Stimulated activated CD4-positive, alpha-beta T cell treated with anti-CD3 and anti-CD28 coated beads, Interleukin-1b, Interleukin-23, amount 100 ng/mL, for 1 hour (primary cell): ENCODE data around the gene LPP.

Experiments used
- DNase-seq, 2 donors: peaks; one replicate each; pipeline ENCODE4 v3.0.0-alpha.2; 2020; ENCODE audit warnings: low read depth in 2 of 2

Gene LPP

DNA sequence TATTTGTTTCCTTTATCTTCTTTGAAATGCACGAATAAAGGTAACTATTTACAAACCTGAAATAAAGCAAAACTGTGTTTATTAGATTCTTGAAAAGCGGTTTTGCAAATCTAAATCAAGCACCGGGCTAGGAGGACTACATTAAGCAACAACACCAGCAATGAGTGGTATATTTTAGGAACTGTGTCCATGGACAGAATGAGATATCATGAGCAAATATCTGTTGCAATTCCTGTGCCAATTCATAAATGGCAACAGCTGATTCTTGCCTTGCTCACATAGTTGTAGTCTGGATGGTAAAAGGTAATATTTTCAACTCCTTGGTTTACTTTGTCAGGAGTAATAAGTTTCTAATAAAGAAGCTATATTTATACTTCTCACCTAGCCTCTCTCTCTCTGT, 403.3 kb downstream of the LPP start:
- no peak for DNase-seq

DNA sequence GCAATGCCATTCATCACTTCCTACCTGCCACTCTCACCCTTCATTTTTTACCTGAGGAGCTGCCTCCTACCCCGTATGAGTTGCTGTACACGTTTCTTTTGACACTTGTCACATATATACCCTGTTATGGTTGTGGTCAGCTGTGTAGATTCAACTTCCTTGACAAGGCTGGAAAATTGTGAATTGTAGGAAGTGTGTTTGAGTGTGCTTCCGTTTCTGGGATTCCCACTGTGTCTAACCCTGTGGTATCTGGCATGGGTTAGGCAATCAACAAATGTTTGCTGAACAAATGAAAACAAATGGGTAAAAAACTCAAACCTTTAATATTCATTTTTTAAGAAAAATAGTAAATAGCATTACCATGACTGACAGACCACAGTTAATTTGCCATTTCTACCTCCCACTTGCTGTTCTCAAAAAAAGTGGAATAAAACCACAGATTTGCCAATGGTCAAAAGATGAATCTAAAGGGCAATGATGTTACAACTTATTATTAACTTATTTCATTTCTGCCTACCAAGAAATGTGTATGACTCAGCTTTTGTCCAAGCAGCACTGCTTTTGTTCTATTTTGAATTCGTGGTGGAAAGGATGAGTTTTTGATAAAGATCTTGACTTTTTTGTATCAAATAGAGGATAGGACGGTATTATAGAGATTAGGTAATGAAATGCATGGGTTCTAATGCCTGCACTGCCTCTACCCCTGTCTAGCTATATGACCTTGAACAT, 404.6 kb downstream of the LPP start:
- DNase-seq, result no peak

- DNase-seq, result no peak
These were observed 405.1 kb downstream of the LPP start for GRCh38 chr3:188559072-188559429.

DNA sequence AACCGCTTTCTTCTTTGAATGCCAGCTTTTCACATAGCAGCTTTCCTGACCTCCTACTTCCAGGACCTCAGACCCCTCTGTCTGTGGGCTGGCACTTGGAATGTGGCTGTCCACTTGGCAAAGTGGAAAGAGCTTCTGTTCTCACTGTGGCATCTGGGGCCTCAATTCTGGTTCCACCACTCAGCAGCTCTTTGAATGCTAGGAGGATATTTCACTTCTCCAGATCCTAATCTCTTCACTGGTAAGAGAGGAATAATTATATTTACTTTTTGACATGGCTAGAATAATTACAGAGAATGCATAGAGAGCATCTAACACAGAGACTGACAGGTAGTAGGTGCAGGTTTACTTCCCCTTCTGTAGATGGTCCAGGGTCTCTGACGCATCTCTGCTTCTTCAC, 405.9 kb downstream of the LPP start:
- DNase-seq, result no peak

DNA sequence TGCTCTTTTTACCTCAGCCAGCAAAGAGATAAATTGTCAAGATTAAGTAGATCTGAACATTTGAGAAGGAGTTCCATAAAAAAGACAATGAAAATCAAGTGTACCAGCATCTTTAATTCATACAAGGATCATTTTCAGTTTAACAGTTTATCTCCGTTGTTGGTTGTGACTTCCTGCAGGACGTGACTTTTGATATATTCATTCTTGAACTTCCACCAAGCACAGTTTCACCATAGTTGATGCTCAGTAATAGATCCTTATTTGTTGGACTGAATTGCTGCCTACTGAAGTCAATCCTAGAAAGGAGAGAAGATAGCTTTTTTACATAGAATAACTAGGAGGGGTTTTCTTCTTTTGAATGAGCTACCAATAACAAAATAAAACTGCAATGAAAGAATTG, 408.2 kb downstream of the LPP start:
- no peak for DNase-seq

DNA sequence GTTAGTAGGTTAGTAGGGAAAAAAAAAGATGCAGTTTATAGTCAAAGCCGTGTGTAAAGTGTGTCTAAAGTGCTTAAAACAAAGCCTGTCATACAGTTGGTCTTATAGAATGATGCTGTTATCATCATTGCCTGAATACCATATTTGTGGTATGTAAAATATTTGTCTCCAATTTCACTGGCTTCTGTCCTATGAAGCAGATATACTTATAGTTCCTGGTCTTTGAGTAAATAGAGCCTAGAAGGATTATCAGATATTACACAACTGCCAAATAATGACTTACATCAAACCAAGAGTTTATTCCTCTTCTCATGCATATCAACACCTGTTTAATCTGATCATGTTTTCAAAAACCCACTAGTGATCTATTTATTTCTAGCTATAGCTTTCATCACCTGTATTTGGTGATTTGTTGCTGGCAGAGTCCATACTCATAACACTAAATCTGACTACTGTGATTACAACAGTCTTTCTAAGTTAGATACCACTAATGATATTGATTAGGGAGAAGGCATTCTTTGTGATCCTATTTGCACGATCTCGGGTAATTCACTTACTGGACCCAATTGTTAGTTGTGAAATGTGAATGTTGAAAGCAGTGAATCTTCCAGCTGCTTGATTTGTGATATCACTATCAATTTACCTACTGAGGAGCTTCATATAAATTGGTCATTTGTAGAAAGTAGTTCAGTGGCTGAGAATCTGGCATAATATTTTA, 413.7 kb downstream of the LPP start:
- no peak for DNase-seq

- DNase-seq, result no peak
These were observed 414.8 kb downstream of the LPP start for GRCh38 chr3:188568736-188569135.

GRCh38 chr3:188571531-188572095, 417.7 kb downstream of the LPP start:
- no peak for DNase-seq

GRCh38 chr3:188573291-188573940, 419.5 kb downstream of the LPP start:
- no peak for DNase-seq

DNA sequence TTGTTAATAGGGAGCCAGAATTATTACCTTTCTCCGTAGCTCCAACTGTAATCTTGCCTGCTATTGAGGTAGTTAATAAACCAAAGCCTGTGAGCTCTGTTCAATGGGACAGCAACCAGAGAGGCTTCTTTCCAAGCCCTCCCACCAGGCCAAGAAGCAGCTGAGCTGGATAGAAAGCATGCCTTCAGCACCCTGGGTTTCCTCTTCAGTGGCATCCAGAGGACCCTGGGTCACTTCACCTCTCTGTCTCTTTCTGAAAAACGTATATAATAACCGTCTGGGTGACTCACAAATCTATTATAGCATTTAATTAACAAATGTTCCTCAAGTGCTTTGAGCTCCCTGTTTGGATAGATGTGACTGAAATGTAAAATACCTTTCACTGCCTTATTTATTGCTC, 420.0 kb downstream of the LPP start:
- no peak for DNase-seq

DNA sequence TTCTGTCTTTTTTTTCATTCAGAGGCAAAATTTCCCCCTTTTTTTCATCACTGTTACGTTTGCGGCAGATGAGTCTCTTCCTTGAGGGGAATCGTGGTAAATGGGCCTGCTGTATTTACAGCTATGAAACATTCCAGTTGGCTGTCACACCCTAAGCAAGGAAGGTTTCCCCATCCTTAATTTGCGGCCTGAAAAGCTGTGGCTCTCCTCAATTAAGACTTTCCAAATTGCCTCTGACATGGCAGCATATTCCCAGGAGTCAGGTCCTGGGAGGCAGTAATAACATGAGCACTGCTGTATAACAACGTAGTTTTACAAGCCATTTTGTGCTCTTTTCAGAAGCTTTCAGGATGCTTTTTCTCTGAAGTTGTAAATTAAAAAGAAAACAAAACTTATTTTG, 420.9 kb downstream of the LPP start:
- no peak for DNase-seq

DNA sequence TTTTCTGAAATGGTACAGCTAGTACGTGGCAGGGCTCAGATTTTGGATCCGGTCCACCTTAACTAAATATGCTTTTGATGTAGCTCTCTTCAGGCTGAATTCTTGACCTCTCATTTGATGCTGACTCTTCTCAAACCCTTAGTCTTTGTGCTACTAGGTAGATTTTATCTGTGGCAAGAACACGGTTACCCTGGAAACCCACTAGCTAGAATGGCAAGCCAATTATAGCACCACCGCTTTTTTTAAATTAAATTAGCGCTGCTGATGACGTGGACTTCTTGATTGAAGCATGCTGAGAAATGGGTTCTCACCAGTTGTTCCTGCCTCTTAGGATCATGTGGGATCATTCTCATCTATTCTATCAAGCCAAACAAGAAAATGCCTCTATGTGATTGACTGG, 421.5 kb downstream of the LPP start:
- DNase-seq, result no peak

- DNase-seq, result no peak
These were observed 423.6 kb downstream of the LPP start for GRCh38 chr3:188577539-188577938.

- DNase-seq, result no peak
These were observed 424.8 kb downstream of the LPP start for GRCh38 chr3:188578576-188579363.

GRCh38 chr3:188580223-188580622, 426.3 kb downstream of the LPP start:
- DNase-seq, result no peak

DNA sequence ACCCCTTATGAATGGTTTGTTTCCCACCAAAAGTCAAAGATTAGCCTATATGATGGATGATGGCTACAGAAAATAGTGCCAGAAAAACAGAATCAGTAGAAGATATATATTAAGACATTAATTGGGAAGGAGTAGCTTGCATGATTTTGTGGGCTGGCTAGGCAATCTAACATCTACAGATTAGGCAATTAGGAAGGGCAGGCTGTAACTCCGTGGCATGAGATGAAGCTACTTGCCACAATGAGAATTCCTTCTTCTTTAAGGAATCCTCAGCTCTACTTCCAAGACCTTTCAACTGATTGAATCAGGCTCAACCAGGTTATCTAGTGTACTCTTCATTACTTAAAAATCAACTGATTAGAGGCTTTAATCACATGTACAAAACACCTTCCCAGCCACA, 426.7 kb downstream of the LPP start:
- no peak for DNase-seq

DNA sequence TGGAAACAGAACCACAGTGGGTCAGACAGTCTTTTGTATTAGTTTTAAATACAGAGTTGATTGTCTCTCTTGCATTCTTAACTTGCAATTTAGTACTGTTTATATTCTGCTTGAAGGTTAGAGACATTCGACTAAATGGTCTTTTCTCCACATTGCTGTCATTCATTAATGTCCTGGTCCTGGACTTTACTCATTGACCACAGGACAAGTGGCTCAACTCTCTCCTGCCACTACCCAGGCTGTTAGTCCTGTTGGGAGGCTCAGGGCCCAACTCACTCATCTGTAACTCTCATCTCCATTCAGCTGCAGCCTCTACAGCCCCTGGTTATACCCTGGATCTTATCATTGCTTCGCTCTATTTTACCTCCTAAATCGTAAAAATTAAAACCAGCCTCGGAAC, 427.4 kb downstream of the LPP start:
- DNase-seq, result no peak

DNA sequence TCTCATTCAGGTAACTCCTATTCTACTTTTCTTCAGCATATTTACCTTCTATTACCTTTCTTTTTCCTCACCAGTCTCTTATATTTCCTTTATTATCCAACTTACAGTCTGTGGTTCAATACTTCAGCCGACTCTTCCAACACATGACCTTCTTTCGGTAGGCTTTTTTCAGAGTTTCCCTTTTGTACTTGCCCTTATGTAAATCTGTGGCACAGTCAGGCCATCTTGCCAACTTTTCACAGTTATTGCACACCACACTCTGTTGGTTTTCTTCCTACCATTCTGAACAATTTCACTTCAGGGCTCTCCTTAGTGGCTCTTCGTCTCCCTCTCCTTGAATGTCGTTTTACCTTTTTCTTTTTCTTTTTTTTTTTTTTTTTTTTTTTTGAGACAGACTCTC, 427.8 kb downstream of the LPP start:
- no peak for DNase-seq

- DNase-seq, result peak in 1 of 2 donors; percentile 4
These were observed 429.6 kb downstream of the LPP start for GRCh38 chr3:188583341-188584161.

- no peak for DNase-seq
These were observed 430.2 kb downstream of the LPP start for GRCh38 chr3:188584162-188584529.
